DMS79 treated with DMSO at 0.1 percent for 48 hours (cell line): ENCODE measurements around the gene GALNTL6.

ENCODE experiments used
- DNase-seq: peaks from one replicate; lab custom pipeline; 2025; lab: John Stamatoyannopoulos, UW

Gene GALNTL6

GRCh38 chr4:171880136-171880535, 66.9 kb downstream of the GALNTL6 start:
- DNase-seq, result no peak

- no peak for DNase-seq
Measured at GRCh38 chr4:171889681-171890080, 76.5 kb downstream of the GALNTL6 start.

GRCh38 chr4:171891038-171891437, 77.8 kb downstream of the GALNTL6 start:
- DNase-seq, result no peak

GRCh38 chr4:171896426-171896825, 83.2 kb downstream of the GALNTL6 start:
- no peak for DNase-seq

GRCh38 chr4:171919314-171919713, 106.1 kb downstream of the GALNTL6 start:
- DNase-seq, result no peak

GRCh38 chr4:171920901-171921300, 107.7 kb downstream of the GALNTL6 start:
- no peak for DNase-seq

- no peak for DNase-seq
Measured at GRCh38 chr4:171924746-171925376, 111.7 kb downstream of the GALNTL6 start.

GRCh38 chr4:171928336-171928735, 115.1 kb downstream of the GALNTL6 start:
- DNase-seq, result no peak

- no peak for DNase-seq
Measured at GRCh38 chr4:171929477-171929876, 116.3 kb downstream of the GALNTL6 start.

- DNase-seq, result no peak
Measured at GRCh38 chr4:171929907-171930306, 116.7 kb downstream of the GALNTL6 start.

GRCh38 chr4:171932238-171932637, 119.0 kb downstream of the GALNTL6 start:
- DNase-seq, result no peak

- DNase-seq, result no peak
Measured at GRCh38 chr4:171940656-171941055, 127.5 kb downstream of the GALNTL6 start.

- no peak for DNase-seq
Measured at GRCh38 chr4:171947400-171947799, 134.2 kb downstream of the GALNTL6 start.

GRCh38 chr4:171948038-171948437, 134.8 kb downstream of the GALNTL6 start:
- no peak for DNase-seq

- DNase-seq, result no peak
Measured at GRCh38 chr4:171954650-171955049, 141.4 kb downstream of the GALNTL6 start.

- no peak for DNase-seq
Measured at GRCh38 chr4:171956678-171957077, 143.5 kb downstream of the GALNTL6 start.

GRCh38 chr4:171962110-171962509, 148.9 kb downstream of the GALNTL6 start:
- DNase-seq, result no peak

GRCh38 chr4:171966356-171966755, 153.2 kb downstream of the GALNTL6 start:
- DNase-seq, result no peak

- DNase-seq, result no peak
Measured at GRCh38 chr4:171978216-171978615, 165.0 kb downstream of the GALNTL6 start.

GRCh38 chr4:171979461-171979860, 166.3 kb downstream of the GALNTL6 start:
- DNase-seq, result no peak

GRCh38 chr4:171981185-171981584, 168.0 kb downstream of the GALNTL6 start:
- DNase-seq, result no peak

- no peak for DNase-seq
Measured at GRCh38 chr4:171983935-171984805, 171.0 kb downstream of the GALNTL6 start.

GRCh38 chr4:171985129-171985528, 171.9 kb downstream of the GALNTL6 start:
- DNase-seq, result no peak
